ENCODE results near the gene DNM3. TPM values are rescaled to one million over a fixed set of nuclear protein-coding genes. Genes with fewer than 3 reads are reported as not detected.

DNM3 gene
- total and polyA plus RNA-seq, 12 donors: 7.2 to 78.6 (median 18.4) TPM

GRCh38 chr1:171807556-171807955 lies 33.7 kb upstream of the DNM3 start:
- H3K27ac ChIP-seq: no peak overlapping the region
- TF ChIP-seq, protein P1, sequence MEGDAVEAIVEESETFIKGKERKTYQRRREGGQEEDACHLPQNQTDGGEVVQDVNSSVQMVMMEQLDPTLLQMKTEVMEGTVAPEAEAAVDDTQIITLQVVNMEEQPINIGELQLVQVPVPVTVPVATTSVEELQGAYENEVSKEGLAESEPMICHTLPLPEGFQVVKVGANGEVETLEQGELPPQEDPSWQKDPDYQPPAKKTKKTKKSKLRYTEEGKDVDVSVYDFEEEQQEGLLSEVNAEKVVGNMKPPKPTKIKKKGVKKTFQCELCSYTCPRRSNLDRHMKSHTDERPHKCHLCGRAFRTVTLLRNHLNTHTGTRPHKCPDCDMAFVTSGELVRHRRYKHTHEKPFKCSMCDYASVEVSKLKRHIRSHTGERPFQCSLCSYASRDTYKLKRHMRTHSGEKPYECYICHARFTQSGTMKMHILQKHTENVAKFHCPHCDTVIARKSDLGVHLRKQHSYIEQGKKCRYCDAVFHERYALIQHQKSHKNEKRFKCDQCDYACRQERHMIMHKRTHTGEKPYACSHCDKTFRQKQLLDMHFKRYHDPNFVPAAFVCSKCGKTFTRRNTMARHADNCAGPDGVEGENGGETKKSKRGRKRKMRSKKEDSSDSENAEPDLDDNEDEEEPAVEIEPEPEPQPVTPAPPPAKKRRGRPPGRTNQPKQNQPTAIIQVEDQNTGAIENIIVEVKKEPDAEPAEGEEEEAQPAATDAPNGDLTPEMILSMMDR (IDR thresholded peaks at IDR 0.05): no peak
- no peak for TF ChIP-seq POLR2A (IDR thresholded peaks at IDR 0.05)
- H3K9me3 ChIP-seq (replicated peaks in 1 of 3): no peaks in the 10 kb centered on the region
- intact Hi-C loops (cut with DNase I): no loop called here
- peaks cover 0 to 14% of the 10 kb centered on the region in 2 donors for H3K4me1 ChIP-seq (replicated peaks in 1 of 2)
- no peak overlapping the region for H3K4me3 ChIP-seq
- DNase-seq: no peak
- WGBS, 4 donors: 81 to 89% (median 85%) methylated on average over 4 of the region's 4 CpGs
- no peaks in the 10 kb centered on the region for H3K27me3 ChIP-seq
- H3K36me3 ChIP-seq (replicated peaks in 1 of 2): no peaks in the 10 kb centered on the region

DNA sequence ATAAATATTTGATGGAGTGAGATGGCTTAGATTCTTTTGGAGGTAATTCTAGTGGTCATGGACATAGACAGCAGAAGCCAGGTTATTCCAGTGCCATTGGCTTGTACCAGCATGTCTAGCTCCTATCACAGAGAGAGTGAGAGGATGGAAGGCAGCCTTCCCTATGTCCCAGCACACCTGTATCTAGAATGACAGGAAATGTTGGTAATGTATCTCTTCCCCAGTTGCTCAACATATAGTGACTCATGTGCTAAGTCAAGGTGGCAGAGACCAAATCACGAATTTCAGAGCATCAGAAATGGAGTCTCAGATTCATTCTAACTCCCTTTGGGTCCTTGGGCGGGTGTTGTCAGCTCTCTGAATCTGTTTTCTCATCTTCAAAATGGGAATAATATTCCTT lies 31.5 kb upstream of the DNM3 start:
- Histone ChIP-seq H3K36me3 (replicated peaks in 1 of 2) (no peaks in the 10 kb centered on the region), H3K27me3 (no peaks in the 10 kb centered on the region), H3K4me3 (no peak overlapping the region), H3K27ac (no peak overlapping the region), H3K9me3 (replicated peaks in 1 of 3) (no peaks in the 10 kb centered on the region), H3K4me1 (replicated peaks in 1 of 2) (peaks cover 0 to 20% of the 10 kb centered on the region in 2 donors)
- TF ChIP-seq POLR2A (IDR thresholded peaks at IDR 0.05): no peak
- TF ChIP-seq, protein P1 (IDR thresholded peaks at IDR 0.05): no peak
- 67 to 82% (median 78%) methylated on average over 2 of the region's 2 CpGs for WGBS, 4 donors
- intact Hi-C loops (cut with DNase I): no loop called here
- no peak for DNase-seq

GRCh38 chr1:171811672-171812071 lies 29.6 kb upstream of the DNM3 start:
- intact Hi-C loops (cut with DNase I): no loop called here
- DNase-seq: no peak
- Histone ChIP-seq H3K27me3 (no peaks in the 10 kb centered on the region), H3K36me3 (replicated peaks in 1 of 2) (no peaks in the 10 kb centered on the region), H3K9me3 (replicated peaks in 1 of 3) (no peaks in the 10 kb centered on the region), H3K27ac (no peak overlapping the region), H3K4me1 (replicated peaks in 1 of 2) (peaks cover 0 to 7% of the 10 kb centered on the region in 2 donors), H3K4me3 (no peak overlapping the region)
- TF ChIP-seq, protein P1 (IDR thresholded peaks at IDR 0.05): no peak
- no peak for TF ChIP-seq POLR2A (IDR thresholded peaks at IDR 0.05)

- no peaks in the 10 kb centered on the region for H3K9me3 ChIP-seq (replicated peaks in 1 of 3)
- intact Hi-C loops (cut with DNase I): no loop called here
Observed at GRCh38 chr1:171814692-171815091, 26.6 kb upstream of the DNM3 start.

More at GRCh38 chr1:171814692-171815091, 26.6 kb upstream of the DNM3 start:
- Histone ChIP-seq H3K4me3 (no peak overlapping the region), H3K27ac (no peak overlapping the region), H3K4me1 (replicated peaks in 1 of 2) (peaks cover 12 to 27% of the 10 kb centered on the region in 2 donors), H3K27me3 (no peaks in the 10 kb centered on the region), H3K36me3 (replicated peaks in 1 of 2) (no peaks in the 10 kb centered on the region)
- TF ChIP-seq POLR2A (IDR thresholded peaks at IDR 0.05): no peak
- TF ChIP-seq, protein P1 (IDR thresholded peaks at IDR 0.05): no peak
- no peak for DNase-seq
- 58 to 63% (median 59%) methylated on average over 2 of the region's 2 CpGs for WGBS, 4 donors

All from adrenal gland (tissue), 12 donors.